BE2C (cell line): Measurements from ENCODE around the gene GNAZ.

Experiments
- DNase-seq: peaks from one replicate; pipeline ENCODE4 v3.0.0-alpha.2; 2020
- H3K27me3 ChIP-seq: fragments of 250-450 bp; sonication (Bioruptor Pico); 2 replicates; pipeline ENCODE4 v1.5.1; 2020; ENCODE audit warnings: mild to moderate bottlenecking
- H3K36me3 ChIP-seq: fragments of 250-450 bp; sonication (Bioruptor Pico); 2 replicates; pipeline ENCODE4 v1.5.1; 2020; ENCODE audit warnings: mild to moderate bottlenecking
- H3K4me1 ChIP-seq: fragments of 250-450 bp; sonication (Bioruptor Pico); 2 replicates; pipeline ENCODE4 v1.5.1; 2020
- H3K4me3 ChIP-seq: 2 replicates; pipeline ENCODE4 v1.5.1; 2011; ENCODE audit warnings: low read depth, low read length
- H3K9me3 ChIP-seq: fragments of 250-450 bp; sonication (Bioruptor Pico); 2 replicates; pipeline ENCODE4 v1.5.1; 2020
- CTCF ChIP-seq: IDR thresholded peaks from 2 replicates; pipeline ENCODE4 v1.5.1; 2012; ENCODE audit warnings: mild to moderate bottlenecking, low read depth, low read length

Gene GNAZ

DNA sequence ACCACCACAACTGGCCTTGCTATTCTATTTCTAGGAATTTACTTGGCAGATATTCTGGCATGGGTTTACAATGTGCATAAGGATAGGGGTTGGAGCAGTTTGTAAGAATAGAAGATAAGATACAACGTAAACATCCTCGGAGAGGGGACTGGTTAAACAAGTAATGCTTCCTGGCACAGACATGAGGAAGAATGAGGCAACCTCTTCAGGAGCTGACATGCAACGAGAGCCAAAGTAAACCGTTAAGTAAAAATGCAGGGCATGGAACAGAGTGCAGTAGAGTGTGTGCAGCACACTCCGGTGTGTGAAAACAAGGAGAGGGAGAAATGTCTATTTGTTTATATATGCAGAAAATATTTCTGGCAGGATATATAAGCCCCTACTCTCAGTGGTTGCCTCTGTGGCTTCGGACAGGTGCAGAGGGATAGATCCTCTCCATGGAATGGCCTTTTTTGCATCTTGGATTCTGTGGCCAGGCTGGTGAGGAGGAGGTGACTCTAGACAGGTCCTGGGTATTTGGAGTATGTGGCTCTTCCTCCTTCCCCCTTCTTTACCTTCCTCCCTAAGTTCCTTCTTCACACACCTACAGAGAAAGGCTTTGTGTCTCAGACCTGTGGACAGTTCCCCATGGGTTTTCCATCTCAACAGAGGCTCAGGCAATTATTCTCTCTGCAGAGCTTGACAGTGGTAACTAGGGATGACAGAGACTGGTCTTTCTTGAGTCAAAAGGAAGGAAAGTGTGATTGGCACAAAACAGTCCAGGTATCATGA, 77.5 kb downstream of the GNAZ start:
- TF ChIP-seq CTCF, result no peak

DNA sequence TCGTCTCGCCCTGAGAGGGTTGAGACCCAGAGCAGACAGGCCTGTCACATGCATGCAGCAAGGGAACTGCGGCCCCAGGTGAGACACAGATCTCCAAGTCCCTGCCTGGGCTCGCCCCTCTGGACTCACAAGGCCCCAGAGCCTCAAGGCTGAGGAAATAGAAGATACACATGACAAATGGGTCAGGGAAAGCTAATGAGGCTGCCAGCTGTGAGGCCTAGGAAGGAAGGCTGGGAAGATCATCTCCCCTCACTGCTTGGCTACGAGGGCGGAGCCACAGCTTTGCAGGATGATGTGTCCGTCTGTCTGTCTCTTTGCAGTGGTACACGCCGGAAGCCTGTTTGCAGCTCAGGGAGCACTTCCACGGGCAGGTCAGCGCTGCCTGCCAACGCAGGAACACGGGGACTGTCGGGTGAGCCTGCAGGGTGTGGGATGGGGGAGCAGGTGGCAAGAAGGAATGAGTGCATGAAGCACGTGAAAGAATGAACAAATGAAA, 79.5 kb downstream of the GNAZ start:
- no peaks in the 10 kb centered on the region for H3K27me3 ChIP-seq
- no peak for DNase-seq
- H3K4me3 ChIP-seq, result no peak overlapping the region
- H3K4me1 ChIP-seq, result no peaks in the 10 kb centered on the region; the same call in none of the 2 replicates
- no peaks in the 10 kb centered on the region; the same call in 1 of the 2 replicates for H3K36me3 ChIP-seq
- no peaks in the 10 kb centered on the region for H3K9me3 ChIP-seq
- no peak for TF ChIP-seq CTCF

More for the DNA sequence above, 77.5 kb downstream of the GNAZ start:
- Histone ChIP-seq H3K27me3 (no peaks in the 10 kb centered on the region), H3K4me1 (no peaks in the 10 kb centered on the region; the same call in 1 of the 2 replicates), H3K36me3 (no peaks in the 10 kb centered on the region; the same call in 1 of the 2 replicates), H3K9me3 (no peaks in the 10 kb centered on the region), H3K4me3 (no peak overlapping the region)
- DNase-seq, result no peak

GRCh38 chr22:23150762-23151161, 80.4 kb downstream of the GNAZ start:
- no peaks in the 10 kb centered on the region; the same call in none of the 2 replicates for H3K4me1 ChIP-seq
- no peaks in the 10 kb centered on the region for H3K9me3 ChIP-seq
- DNase-seq, result no peak
- H3K4me3 ChIP-seq, result no peak overlapping the region
- no peaks in the 10 kb centered on the region; the same call in 1 of the 2 replicates for H3K36me3 ChIP-seq
- H3K27me3 ChIP-seq, result no peaks in the 10 kb centered on the region
- TF ChIP-seq CTCF, result no peak

DNA sequence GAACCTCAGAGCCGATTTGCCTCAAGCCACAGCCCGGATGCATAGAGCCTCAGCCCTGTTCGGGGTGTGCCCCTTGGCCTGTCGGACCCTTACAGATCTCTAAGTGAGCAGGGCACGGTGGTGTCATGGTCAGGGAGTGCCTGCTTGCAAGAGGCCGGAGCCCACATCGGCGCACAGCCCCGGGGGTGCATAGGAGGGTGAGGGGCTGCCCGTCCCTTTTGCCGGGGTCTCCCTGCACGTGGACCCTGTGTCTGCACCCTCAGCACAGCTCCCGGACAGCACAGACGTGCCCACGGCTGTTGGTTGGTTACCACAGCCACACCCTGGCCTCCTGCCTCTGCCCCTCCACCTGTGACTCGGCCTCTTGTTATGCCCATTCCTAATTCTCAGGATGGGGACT, 81.5 kb downstream of the GNAZ start:
- DNase-seq, result no peak
- no peak for TF ChIP-seq CTCF
- H3K4me3 ChIP-seq, result no peak overlapping the region
- no peaks in the 10 kb centered on the region for H3K27me3 ChIP-seq
- H3K36me3 ChIP-seq, result no peaks in the 10 kb centered on the region; the same call in 1 of the 2 replicates
- H3K9me3 ChIP-seq, result no peaks in the 10 kb centered on the region
- H3K4me1 ChIP-seq, result no peaks in the 10 kb centered on the region; the same call in 1 of the 2 replicates

DNA sequence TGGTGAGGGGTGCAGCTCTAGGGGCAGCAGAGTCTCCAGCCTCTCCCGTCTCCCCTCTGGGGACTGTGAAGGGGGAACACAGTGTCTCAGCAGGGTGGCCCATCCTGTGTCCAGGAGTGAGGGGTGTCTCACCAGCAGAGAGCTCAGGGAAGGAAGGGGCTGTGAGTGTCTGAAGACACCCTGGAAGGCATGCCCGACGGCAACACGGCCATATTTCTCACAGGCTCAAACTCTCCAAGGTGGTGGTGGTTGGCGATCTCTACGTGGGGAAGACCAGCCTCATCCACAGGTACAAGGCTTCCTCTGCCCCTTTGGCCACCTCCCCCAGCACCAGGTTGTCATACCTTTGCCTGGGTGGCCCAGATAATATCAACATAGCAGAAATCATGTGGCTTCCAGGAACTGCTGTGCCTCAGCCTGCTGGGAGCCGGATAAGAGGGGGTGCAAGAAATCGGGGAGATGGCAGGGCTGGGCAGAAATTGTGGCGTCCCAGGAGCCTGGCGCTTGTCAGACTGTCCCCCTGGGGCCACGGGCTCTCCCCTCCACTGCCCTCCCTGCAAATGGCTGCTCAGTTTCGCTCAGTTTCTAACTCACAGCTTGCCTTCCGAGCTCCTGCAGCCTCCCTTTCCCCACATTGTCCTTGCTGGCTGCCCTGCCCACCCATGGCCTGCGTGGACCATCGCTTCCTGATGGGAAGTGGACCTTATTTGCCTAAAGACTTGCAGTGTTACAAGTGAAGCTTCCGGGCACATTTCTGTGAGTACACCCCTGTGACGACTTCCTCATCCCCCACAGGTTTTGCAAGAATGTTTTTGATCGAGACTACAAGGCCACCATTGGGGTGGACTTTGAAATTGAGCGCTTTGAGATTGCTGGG, 82.2 kb downstream of the GNAZ start:
- Histone ChIP-seq H3K9me3 (no peaks in the 10 kb centered on the region), H3K36me3 (no peaks in the 10 kb centered on the region; the same call in 1 of the 2 replicates), H3K27me3 (no peaks in the 10 kb centered on the region), H3K4me1 (no peaks in the 10 kb centered on the region; the same call in 1 of the 2 replicates), H3K4me3 (no peak overlapping the region)
- DNase-seq, result no peak
- no peak for TF ChIP-seq CTCF
